Sigmoid colon (tissue), 7 donors: ENCODE results near the gene ASXL1. TPM values are rescaled to one million over a fixed set of nuclear protein-coding genes. Genes with fewer than 3 reads are reported as not detected.

Experiments used
- DNase-seq: peaks from one replicate; pipeline ENCODE4 v3.0.0-alpha.2; 2019
- H3K27ac ChIP-seq, 4 donors: fragments of 200-600 bp; sonication (generic); one replicate each; pipeline ENCODE4 v1.5.1; 2016 to 2019; ENCODE audit warnings: mild to moderate bottlenecking in 1 of 4
- H3K27me3 ChIP-seq, 3 donors: fragments of 200-600 bp; sonication (generic); one replicate each; pipeline ENCODE4 v1.5.1; 2019; ENCODE audit warnings: mild to moderate bottlenecking in 1 of 3
- H3K36me3 ChIP-seq, 4 donors: fragments of 200-600 bp; sonication (generic); one replicate each; pipeline ENCODE4 v1.5.1; 2016 to 2019
- H3K4me1 ChIP-seq, 4 donors: fragments of 200-600 bp; sonication (generic); one replicate each; pipeline ENCODE4 v1.5.1; 2017 to 2019
- H3K4me3 ChIP-seq, 4 donors: fragments of 200-600 bp; sonication (generic); one replicate each; pipeline ENCODE4 v1.5.1; 2017 to 2019; ENCODE audit warnings: mild to moderate bottlenecking in 2 of 4, moderate library complexity in 1 of 4
- H3K9me3 ChIP-seq, 4 donors: fragments of 200-600 bp in 3 of 4; sonication (generic) in 3 of 4; one replicate each; pipeline versions ENCODE4 v1.5.1 to v1.6.1; 2013 to 2019
- CTCF ChIP-seq, 4 experiments: fragments of 450-650 bp in 3 of 4; fragments of 200-600 bp in 1 of 4; IDR thresholded peaks; one replicate each; pipeline ENCODE4 v1.5.1; 2016 to 2019; ENCODE audit warnings: antibody characterized with exemption in 4 of 4, mild to moderate bottlenecking in 3 of 4, moderate library complexity in 2 of 4
- EP300 ChIP-seq, 4 donors: sonication (generic); formaldehyde crosslinking; IDR thresholded peaks; one replicate each; pipeline ENCODE4 v1.6.1; 2017; ENCODE audit warnings: antibody characterized with exemption in 4 of 4
- POLR2A ChIP-seq, 2 donors: fragments of 450-650 bp; IDR thresholded peaks; one replicate each; pipeline ENCODE4 v1.6.1; 2016; ENCODE audit warnings: antibody characterized with exemption in 2 of 2, mild to moderate bottlenecking in 2 of 2, moderate library complexity in 2 of 2
- POLR2AphosphoS5 ChIP-seq, 4 donors: sonication (generic); formaldehyde crosslinking; IDR thresholded peaks; one replicate each; pipeline ENCODE4 v1.6.1; 2017; ENCODE audit warnings: antibody characterized with exemption in 4 of 4
- WGBS, 2 donors: extraction: QIAGEN DNeasy Blood & Tissue Kit; methylation state at CpG; one replicate each; pipeline ENCODE4 v1.1.7; 2013; 5-methylcytosine and 5-hydroxymethylcytosine counted together
- intact Hi-C: fragments of 100-400 bp; cut with DNase I; formaldehyde crosslinking; loops from one replicate; pipeline ENCODE4 v1.15.1; 2023
- polyA plus RNA-seq, 3 donors: library from polyadenylated mRNA; stranded (reverse); fragments of 200-250 nt; gene quantifications; one replicate each; pipeline ENCODE4 v1.2.3, GENCODE V29; 2013
- total RNA-seq, 4 donors: library from RNA; depleted of rRNA; stranded (reverse); fragments of >200 nt; gene quantifications; one replicate each; pipeline ENCODE4 v1.1.0, GENCODE V29; 2016
- donor health status: healthy with polysubstance abuse.
- donor health status: Bipolar disorder and iron deficiency.
- donor health status: healthy.

The ASXL1 gene
- total and polyA plus RNA-seq, 7 donors: 6.0 to 102 (median 46.7) TPM

- WGBS, 2 donors: 22 to 35% methylated on average over 13 of the region's 13 CpGs
- Histone ChIP-seq H3K27ac (peak overlapping the region; percentile 96 to 99 (median 96)), H3K36me3 (no peaks in the 10 kb centered on the region), H3K4me3 (peak overlapping the region; percentile 76 to 98 (median 97)), H3K9me3 (no peaks in the 10 kb centered on the region), H3K4me1 (peaks cover 0 to 60% (median 47%) of the 10 kb centered on the region in 4 donors), H3K27me3 (no peaks in the 10 kb centered on the region)
- intact Hi-C loops: loop anchor here (5.0 kb wide), 2 partner anchors 79 to 106 kb away; partner anchors contain the start of gene KIF3B
- DNase-seq: no peak
- TF ChIP-seq POLR2A (IDR thresholded peaks at IDR 0.05) (no peak), EP300 (IDR thresholded peaks at IDR 0.05) (no peak), POLR2AphosphoS5 (IDR thresholded peaks at IDR 0.05) (no peak), CTCF (IDR thresholded peaks at IDR 0.05) (no peak)
These were observed 1.3 kb upstream of the ASXL1 start for GRCh38 chr20:32356622-32357374.

GRCh38 chr20:32357375-32357868 is 709 bp upstream of the ASXL1 start:
- intact Hi-C loops: loop anchor here (5.0 kb wide), 2 partner anchors 80 to 105 kb away; partner anchors contain the start of gene KIF3B
- Histone ChIP-seq H3K36me3 (no peaks in the 10 kb centered on the region), H3K9me3 (no peaks in the 10 kb centered on the region), H3K4me3 (peak overlapping the region; percentile 76 to 98 (median 97)), H3K27me3 (no peaks in the 10 kb centered on the region), H3K27ac (peak overlapping the region; percentile 96 to 99 (median 96)), H3K4me1 (peaks cover 0 to 66% (median 53%) of the 10 kb centered on the region in 4 donors)
- 0% methylated on average over 11 of the region's 11 CpGs for whole genome bisulfite sequencing, 2 donors
- TF ChIP-seq POLR2AphosphoS5 (IDR thresholded peaks at IDR 0.05) (no peak), EP300 (IDR thresholded peaks at IDR 0.05) (no peak), POLR2A (IDR thresholded peaks at IDR 0.05) (no peak), CTCF (IDR thresholded peaks at IDR 0.05) (no peak)
- DNase-seq: no peak

- no peak for DNase-seq
- H3K36me3 ChIP-seq: no peaks in the 10 kb centered on the region
- peaks cover 0 to 78% (median 64%) of the 10 kb centered on the region in 4 donors for H3K4me1 ChIP-seq
- H3K4me3 ChIP-seq: peak overlapping the region; percentile 94 to 98 (median 97)
- TF ChIP-seq POLR2A (IDR thresholded peaks at IDR 0.05) (no peak), CTCF (IDR thresholded peaks at IDR 0.05) (no peak), EP300 (IDR thresholded peaks at IDR 0.05) (no peak), POLR2AphosphoS5 (IDR thresholded peaks at IDR 0.05) (no peak)
- peak overlapping the region; percentile 96 to 99 (median 96) for H3K27ac ChIP-seq
- H3K9me3 ChIP-seq: no peaks in the 10 kb centered on the region
- intact Hi-C loops: loop anchor here (1.0 to 5.0 kb wide), 4 partner anchors 81 to 126 kb away; partner anchors contain the start of gene KIF3B
- H3K27me3 ChIP-seq: no peaks in the 10 kb centered on the region
- WGBS, 2 donors: 1 to 2% methylated on average over 35 of the region's 35 CpGs
These were observed 426 bp downstream of the ASXL1 start for GRCh38 chr20:32358632-32358882.

- intact Hi-C loops: loop anchor here (1.0 to 5.0 kb wide), 4 partner anchors 82 to 125 kb away; partner anchors contain the start of gene KIF3B
- Histone ChIP-seq H3K4me3 (peak overlapping the region; percentile 94 to 98 (median 97)), H3K27me3 (no peaks in the 10 kb centered on the region), H3K9me3 (no peaks in the 10 kb centered on the region), H3K4me1 (peaks cover 0 to 82% (median 68%) of the 10 kb centered on the region in 4 donors), H3K36me3 (no peaks in the 10 kb centered on the region), H3K27ac (peak overlapping the region; percentile 96 to 99 (median 96))
- WGBS, 2 donors: 1% methylated on average over 43 to 44 of the region's 46 CpGs
- TF ChIP-seq POLR2A (IDR thresholded peaks at IDR 0.05): peak in 1 of 2 donors; percentile 21
- TF ChIP-seq CTCF (IDR thresholded peaks at IDR 0.05): no peak
- TF ChIP-seq EP300 (IDR thresholded peaks at IDR 0.05): no peak
- peak; percentile 41 to 89 (median 70) for TF ChIP-seq POLR2AphosphoS5 (IDR thresholded peaks at IDR 0.05)
- peak; percentile 90 for DNase-seq
These were observed 927 bp downstream of the ASXL1 start for GRCh38 chr20:32358883-32359632.
